Measurements from ENCODE around the gene ALDH1L1. TPM values are rescaled to one million over a fixed set of nuclear protein-coding genes. Genes with fewer than 3 reads are reported as not detected.

The ALDH1L1 gene
- total RNA-seq, 1 experiment from 2014 or later: 7.0 TPM

DNA sequence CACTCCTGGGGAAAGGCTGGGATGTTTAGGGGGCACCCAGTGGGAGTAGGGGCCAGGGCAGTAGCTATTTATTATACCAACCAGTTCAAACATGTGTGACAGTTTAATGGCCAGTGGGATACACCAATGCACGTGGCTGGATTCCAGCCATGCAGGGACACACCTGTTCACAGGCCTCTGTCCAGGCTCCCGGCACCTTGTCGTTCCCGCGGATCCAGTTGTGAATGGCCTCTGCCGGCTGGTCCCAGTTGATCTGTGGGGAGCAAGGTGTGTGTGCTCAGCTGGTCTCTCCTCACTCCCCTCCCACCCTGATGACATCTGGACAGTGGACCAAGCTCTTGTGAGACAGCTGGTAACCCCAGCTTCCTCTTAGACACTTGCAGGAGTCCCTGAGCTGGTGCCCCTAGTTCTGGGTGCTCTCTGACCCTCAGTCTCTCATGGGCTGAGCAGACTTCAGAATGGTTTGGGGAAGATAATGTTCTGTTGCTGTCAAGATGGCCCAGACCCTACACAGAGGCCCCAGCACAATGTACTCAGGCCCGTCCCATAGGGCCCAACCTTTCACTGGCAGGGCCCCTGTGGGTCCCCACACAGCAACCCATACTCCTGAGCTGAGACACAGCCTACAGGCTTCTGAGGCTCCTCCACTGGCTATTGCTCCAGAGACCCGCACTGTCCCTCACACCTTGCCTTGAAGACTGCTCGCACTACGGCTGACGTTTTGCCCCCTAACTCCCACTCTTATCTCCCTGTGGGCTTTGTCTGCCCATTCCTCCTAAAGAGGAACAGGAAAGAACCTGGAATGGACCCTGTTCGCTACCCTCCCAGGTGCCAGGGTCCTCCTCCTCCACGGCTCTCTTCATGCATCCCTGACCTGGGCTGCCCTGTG is 25.8 kb downstream of the ALDH1L1 start:
- DNase-seq (ENCODE audit: low spot score): no peak

- no peak for DNase-seq (ENCODE audit: low spot score)
Measured at GRCh38 chr3:126153695-126154360, 26.6 kb downstream of the ALDH1L1 start.

GRCh38 chr3:126152901-126153694 is 27.3 kb downstream of the ALDH1L1 start:
- DNase-seq (ENCODE audit: low spot score): no peak

DNA sequence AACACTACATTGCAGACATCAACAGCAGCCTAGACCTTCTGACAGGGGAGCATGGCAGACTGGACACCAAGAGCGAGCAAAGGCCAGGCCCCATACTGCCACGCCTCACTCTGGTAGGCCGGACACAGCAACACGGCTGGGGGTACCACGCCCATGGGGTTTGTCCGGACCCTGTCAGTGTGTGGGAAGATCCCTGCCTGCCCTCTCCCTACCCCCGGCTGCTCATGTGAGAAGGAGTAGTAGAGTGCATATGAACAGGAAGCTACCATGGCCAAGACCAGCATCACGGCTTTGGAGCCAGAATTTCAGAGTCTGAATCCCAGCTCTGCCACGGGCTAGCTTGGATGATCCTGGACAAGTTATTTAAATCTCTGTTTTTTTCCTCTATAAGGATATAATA is 27.9 kb downstream of the ALDH1L1 start:
- no peak for DNase-seq (ENCODE audit: low spot score)

GRCh38 chr3:126151562-126152302 is 28.7 kb downstream of the ALDH1L1 start:
- no peak for DNase-seq (ENCODE audit: low spot score)

- no peak for DNase-seq (ENCODE audit: low spot score)
Measured at GRCh38 chr3:126149960-126150515, 30.3 kb downstream of the ALDH1L1 start.

DNA sequence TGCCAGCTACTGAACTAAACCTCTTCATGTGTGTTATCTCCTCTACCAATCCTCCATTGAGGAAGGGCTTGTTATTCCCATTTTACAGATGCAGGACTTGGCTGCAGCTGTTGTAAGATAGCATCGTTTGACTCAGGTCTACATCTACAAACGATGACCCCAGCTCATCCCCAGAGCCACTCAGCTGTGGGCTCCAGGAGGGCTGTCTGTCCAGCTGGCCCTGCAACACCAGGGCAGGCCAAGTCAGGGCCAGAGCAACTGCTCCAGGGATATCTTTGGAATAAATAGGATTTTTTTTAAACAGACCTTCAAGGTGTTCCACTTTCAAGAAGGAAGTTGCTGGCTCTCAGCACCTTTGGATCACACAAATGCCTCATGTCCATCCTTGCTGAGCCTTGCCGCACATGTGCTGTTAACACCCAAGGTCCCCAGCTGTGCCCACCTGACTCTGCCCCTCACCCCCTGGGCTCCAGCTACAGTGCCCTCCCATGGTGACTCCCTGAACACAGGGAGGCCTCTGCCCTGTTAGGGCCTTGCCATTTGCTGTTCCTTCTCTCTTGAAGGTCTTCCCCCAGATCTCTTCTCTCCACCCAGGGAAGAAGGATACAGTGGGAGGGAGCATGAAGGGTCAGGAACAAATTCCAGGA is 31.0 kb downstream of the ALDH1L1 start:
- no peak for DNase-seq (ENCODE audit: low spot score)

DNA sequence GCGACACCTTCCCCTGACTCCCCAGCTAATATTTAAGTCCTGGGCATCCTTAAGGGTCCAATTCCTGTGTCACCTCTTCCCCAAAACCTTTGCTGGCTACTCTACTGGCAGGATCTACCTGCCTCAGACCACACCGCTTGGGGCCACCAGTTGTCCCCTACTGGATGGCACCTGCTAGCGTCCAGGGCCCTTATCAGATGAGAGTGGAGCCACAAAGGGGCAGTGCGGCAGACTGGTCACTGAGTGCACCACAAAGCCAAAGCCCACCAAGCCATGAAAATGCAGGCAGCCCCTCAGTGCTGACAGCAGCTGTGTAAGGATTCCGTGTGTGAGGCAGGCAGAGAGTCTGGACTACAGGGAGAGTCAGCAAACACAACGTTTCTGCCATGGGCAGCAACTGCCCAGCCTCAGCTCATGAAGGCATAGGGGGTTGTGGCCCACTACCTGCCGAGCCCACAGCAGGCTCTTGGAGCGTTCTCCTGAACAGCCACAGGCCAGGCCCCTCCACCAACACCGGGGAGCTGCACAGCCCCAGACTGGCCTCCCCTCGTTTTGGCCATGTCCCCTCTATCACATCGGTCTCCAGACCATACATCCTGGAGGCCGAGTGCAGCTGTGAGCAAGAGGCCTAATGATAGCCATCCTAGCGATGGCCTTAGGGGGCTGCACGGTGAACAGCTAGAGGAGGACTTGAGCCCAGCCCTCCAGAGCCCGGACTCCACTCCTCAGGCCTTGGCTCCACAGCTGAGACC is 32.3 kb downstream of the ALDH1L1 start:
- DNase-seq (ENCODE audit: low spot score): no peak

DNA sequence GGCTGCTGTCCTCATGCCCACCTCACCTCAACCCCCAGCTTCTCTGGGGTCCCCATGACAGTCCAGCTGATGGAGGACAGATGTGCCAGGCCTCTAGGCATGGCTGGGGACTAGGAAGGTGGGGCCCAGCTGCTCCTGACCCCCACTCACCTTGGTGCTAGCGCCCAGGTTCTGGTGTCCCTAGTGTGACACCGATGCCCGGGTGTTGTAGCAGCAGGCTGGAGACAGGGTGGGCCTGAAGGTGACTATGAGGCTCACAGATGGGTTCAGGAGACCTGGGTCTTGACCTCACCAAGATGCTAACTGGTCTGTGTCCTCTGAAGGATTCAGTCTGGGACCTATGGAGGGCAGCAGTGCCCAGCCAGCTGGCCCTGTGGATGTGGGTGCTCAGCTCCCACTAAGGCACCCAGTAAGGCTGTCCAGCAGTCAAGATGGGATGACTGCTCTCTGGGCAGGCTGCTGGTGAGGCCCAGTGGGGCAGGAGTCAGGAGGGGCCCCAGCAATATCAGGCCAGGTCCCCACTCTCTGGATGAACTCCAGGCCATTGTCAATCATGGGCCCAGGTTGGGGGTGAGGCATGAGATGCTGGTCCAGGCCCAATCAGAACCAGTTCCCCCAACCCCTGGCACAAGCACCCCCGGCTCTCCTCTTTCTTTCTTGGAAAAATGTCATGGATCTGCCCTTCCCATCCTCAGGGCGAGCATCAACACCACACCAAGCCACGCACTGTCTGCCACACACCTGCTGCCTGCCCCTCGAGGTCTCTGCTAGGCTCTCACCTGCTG is 33.0 kb downstream of the ALDH1L1 start:
- DNase-seq (ENCODE audit: low spot score): no peak

DNA sequence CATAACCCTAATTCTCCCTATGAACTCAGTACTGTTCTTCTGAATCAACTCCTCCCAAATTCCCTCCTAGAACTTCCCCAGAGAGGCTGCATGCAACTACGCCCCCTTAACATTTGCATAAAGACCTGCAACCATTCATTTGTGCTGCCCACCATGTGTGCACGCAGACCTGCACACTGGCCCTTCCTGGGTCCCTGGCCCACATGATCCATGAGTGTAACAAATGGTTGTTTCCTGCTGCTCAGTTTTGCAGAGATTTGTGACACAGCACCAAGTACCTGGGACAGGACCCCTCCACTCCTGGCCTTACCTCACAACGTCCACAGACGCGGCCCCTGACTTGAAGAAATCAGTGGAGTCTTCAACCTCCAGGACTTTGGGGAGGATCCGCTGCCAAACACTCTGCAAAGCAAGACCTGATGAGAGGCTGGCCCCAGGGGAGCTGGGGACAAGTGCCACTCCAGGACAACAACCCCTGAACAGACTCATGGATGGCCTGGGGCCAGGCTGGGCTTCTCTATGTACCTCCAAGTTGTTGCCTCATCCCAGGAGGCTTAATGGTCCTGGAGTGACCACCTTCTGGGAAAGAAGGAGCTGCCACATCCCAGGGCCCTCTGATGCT is 33.8 kb downstream of the ALDH1L1 start:
- no peak for DNase-seq (ENCODE audit: low spot score)

DNA sequence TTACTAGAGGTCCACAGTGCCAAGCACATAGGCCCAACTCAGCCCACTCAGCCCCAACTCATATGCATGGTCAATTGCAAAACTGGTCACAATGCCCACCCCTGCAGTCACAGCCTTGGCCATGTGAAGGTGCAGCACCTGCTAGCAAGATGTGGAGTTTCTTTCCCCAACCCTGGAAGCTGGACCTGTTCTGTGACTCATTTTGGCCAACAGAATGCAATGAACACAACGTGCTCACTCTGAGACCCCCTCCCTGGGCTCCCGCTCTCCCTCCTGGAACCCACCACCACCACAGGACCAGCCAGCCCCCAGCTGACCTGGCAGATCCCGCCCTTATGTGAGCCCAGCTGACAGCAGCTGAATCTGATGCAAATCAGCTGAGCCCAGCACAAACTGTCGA is 34.4 kb downstream of the ALDH1L1 start:
- no peak for DNase-seq (ENCODE audit: low spot score)

DNA sequence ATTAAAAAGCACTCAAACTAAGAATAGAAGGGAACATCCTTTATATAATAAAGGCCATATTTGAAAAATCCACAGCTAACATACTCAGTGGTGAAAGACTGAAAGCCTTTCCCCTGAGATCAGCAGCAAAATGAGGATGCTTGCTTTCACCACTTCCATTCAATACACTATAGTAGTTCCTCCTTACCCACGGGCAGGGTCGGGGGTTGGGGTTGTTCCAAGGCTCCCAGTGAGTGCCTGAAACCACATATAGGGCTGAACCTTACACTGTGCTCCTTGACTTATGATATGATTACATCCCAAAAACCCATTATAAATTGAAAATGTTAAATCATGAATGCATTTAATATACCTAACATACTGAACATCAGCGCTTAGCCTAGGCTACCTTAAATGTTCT is 37.7 kb downstream of the ALDH1L1 start:
- DNase-seq (ENCODE audit: low spot score): no peak

GRCh38 chr3:126137490-126138130 is 42.8 kb downstream of the ALDH1L1 start:
- DNase-seq (ENCODE audit: low spot score): no peak

GRCh38 chr3:126136428-126137220 is 43.8 kb downstream of the ALDH1L1 start:
- no peak for DNase-seq (ENCODE audit: low spot score)

GRCh38 chr3:126135406-126136076 is 44.8 kb downstream of the ALDH1L1 start:
- no peak for DNase-seq (ENCODE audit: low spot score)

DNA sequence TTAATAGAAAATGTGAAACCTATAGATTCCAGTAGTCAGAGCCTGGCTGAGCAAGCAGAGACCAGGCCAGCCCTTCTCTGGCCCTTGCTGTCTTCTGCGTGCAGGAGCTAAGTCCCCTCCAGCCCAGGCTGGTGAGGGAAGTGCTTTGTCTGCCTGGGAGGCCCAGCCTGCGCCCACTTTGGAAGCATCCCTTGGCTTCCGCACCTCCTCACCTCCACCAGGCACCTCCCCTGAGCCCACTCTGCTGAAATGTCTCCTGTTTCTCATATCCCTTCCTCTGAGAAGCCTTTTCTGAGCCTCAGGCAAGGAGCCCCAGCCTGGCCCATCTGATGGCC is 45.3 kb downstream of the ALDH1L1 start:
- DNase-seq (ENCODE audit: low spot score): no peak
